NCI-H1417 treated with DMSO at 0.1 percent for 48 hours (cell line): ENCODE data around the gene CPNE8.

Experiments
- DNase-seq: peaks from one replicate; lab custom pipeline; 2025; lab: John Stamatoyannopoulos, UW

CPNE8 gene

GRCh38 chr12:38905480-38906351 is at the start of gene CPNE8:
Gene CPNE8 (minus strand): TSS chr12:38905591. CDS start chr12:38905534, 57 bp downstream.
- DNase-seq, result no peak

- DNase-seq, result no peak
Measured at GRCh38 chr12:38954238-38954873, 49.0 kb upstream of the CPNE8 start.

GRCh38 chr12:38949363-38949762 is 44.0 kb upstream of the CPNE8 start:
- DNase-seq, result no peak

GRCh38 chr12:38934686-38935085 is 29.3 kb upstream of the CPNE8 start:
- DNase-seq, result no peak

GRCh38 chr12:38934078-38934584 is 28.7 kb upstream of the CPNE8 start:
- DNase-seq, result no peak

- no peak for DNase-seq
Measured at GRCh38 chr12:38932320-38932719, 26.9 kb upstream of the CPNE8 start.

DNA sequence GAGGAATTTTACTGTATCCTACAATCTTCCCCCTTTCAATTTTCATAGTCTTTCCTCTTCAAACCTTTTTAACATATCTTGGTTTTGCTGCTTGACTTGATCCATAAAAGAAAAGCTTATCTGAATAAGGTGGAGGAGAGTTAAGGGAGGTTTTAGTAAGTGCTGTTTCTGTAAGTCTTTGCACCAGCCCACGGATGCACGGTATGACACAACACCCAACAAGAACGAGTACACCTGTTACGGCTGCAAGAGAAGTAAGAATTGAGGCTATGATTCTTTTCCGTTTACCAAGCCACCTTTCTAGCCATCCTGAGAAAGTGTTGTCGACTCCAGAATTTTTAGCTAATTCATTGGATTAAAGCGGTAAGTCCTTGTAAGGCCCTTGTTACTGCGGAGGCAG is 26.1 kb upstream of the CPNE8 start:
- no peak for DNase-seq

- DNase-seq, result no peak
Measured at GRCh38 chr12:38930990-38931389, 25.6 kb upstream of the CPNE8 start.

- DNase-seq, result no peak
Measured at GRCh38 chr12:38926501-38926900, 21.1 kb upstream of the CPNE8 start.

- DNase-seq, result no peak
Measured at GRCh38 chr12:38921025-38921677, 15.8 kb upstream of the CPNE8 start.

GRCh38 chr12:38919191-38919590 is 13.8 kb upstream of the CPNE8 start:
- no peak for DNase-seq

GRCh38 chr12:38915429-38916182 is 10.2 kb upstream of the CPNE8 start:
- DNase-seq, result no peak

- DNase-seq, result no peak
Measured at GRCh38 chr12:38912116-38912515, 6.7 kb upstream of the CPNE8 start.

GRCh38 chr12:38911611-38912010 is 6.2 kb upstream of the CPNE8 start:
- no peak for DNase-seq

GRCh38 chr12:38907201-38907923 is 2.0 kb upstream of the CPNE8 start:
- DNase-seq, result no peak

- DNase-seq, result no peak
Measured at GRCh38 chr12:38906482-38907200, 1.2 kb upstream of the CPNE8 start.

DNA sequence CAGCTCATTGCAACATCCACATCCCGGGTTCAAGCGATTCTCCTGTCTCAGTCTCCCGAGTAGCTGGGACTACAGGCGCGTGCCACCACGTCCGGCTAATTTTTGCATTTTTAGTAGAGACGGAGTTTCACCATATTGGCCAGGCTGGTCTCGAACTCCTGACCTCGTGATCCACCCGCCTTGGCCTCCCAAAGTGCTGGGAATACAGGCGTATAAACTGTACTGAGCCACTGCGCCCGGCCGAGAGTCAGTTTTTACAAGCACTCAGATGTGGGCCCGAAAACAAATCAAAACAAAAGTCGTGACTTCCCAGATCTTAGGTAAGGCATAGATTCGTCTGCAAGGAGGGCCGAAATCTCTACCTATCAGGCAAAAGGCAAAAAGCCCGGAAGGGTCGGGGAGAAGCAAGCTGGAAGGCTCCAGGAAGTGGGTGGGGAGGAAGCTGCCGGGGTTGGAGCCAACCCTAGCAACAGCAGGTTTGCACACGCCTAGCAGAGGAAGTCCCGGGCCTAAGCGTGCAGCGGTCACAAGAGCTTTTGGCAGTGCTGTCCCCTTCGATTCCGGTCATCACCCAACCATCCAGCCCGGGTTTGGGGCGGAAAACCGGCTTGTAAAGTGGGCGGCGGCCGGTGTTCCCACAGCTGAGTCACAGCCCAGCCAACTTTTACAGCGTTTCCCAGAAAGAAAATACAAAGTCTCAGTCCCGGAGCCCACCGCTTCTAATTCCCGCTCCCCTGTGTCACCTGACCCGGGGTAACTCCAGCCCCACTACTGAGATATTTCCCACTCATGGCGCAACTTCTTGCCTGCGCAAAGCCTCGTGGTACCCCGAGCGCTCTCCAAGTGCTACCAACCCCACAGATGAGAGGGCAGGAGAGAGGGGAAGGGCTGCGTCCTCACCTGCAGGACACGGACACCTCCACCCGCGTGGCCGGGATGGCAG is 583 bp downstream of the CPNE8 start:
- no peak for DNase-seq

GRCh38 chr12:38903596-38903995 is 1.8 kb downstream of the CPNE8 start:
- DNase-seq, result no peak

GRCh38 chr12:38898001-38898684 is 7.2 kb downstream of the CPNE8 start:
- no peak for DNase-seq
